ENCODE results near the gene EIF3B.
"Not testable (repeated sequence)": the region's sequence is repeated elsewhere in the genome, so short reads cannot be mapped to it uniquely, and the experiment has no call there.

The EIF3B gene

DNA sequence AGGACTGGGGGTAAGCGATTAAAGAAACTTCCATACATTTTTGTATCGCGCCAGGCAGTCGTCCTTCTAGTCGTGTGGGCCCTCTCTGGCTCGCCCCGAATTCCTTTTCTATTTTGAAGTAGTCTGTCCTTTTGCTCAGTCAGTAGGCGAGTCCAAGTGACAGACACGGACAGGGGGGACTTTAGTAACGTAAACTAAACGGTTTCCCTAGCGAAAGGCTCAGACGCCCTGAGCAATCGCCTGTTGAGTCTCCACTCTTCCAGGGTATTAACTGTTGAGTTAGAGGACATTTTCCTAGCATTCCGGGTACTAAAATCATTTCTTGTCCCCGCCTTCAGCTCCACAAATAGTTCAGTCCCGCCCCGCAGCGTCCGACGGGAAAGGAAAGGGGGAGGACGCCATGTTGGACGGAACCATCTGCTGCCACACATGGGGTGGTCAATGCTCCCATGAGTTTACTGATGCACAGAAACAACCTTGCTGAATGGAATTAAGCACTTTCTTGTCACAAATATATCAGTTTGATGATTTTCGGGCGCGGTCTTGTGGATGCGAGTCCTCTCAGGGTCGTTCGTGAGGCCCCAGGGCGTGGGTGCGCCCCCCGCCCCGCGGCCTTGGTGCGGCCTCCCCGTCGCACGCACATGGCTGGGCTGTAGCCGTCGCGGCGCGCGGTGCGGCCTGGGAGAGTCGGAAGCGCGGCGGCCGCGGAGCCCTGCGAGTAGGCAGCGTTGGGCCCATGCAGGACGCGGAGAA lies at the start of gene EIF3B:
Gene EIF3B, plus strand, starts transcription at position 642 of the 753 bp plus-strand sequence. Its CDS starts 95 bp downstream, at position 737.
- peak; percentile 84 for DNase-seq (ENCODE audit: low read depth)

DNA sequence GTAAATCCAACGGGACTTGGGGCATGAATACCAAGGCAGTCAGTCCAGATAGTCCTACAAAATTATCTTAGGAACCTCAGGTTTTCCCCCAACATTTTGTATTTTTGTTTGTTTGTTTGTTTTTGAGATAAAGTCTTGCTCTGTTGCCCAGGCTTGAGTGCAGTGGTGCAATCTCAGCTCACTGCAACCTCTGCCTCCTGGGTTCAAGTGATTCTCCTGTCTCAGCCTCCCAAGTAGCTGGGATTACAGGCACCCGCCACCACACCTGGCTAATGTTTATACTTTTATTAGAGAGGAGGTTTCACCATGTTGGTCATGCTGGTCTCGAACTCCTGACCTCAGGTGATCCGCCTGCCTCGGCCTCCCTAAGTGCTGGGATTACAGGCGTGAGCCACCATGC lies 49.4 kb upstream of the EIF3B start:
- not testable (repeated sequence) for DNase-seq (ENCODE audit: low read depth)

DNA sequence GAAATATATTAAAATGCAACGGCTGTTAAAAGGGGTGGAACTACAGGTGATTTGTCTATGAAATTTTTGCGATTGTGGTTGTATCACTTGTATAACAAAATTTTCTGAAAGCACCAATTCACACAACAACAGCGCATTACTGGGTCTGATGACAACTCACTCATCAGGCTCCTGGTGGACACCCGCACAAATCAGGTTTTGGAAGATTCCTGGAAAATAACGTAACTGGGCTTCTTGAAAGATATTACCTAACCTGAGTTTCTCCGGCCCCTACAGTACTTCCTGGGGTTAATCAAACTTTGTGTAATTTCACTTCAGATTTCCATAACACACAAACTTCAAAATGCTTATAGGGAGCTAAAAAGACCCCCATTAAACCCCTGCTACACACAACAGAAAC lies 47.9 kb upstream of the EIF3B start:
- no peak for DNase-seq (ENCODE audit: low read depth)

DNA sequence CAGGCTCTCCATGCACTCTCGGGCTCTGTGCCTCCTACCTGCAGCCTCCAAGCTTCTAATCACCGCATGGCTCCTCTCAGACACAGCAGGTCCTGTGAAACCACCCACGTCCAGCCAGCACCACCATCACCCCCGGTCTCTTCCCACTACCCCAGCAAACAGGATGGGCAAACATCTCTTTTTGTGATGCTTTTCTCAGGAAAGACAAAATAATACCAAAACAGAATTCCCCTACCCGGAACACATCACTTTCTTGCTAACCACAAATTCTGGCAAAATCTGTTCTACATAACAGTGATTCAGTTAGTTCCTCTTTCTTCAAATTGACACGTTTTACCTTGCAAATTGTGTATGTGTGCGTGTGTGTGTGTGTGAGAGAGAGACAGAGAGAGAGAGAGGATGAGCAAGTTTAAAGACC lies 46.9 kb upstream of the EIF3B start:
- DNase-seq (ENCODE audit: low read depth), result no peak

DNA sequence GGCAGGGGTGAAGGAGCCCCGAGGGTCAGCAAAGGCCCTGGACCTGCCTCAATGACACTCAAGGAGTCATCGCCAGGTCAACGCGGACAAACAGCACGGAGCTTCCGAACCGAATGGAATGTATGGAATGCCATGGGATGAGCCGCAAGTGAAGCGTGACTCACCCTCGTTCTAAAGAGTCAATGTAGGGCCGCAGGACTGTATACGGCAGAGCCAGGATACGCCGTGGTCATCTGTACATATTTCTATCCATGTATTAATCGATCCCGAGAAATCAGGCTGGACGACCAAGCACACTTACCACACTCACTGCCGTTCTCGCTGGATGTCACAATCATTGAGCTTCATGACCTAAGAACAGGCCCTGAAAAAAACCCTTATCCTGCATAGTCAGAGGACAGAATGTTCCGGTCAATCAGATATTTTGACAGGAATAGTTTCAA lies 44.7 kb upstream of the EIF3B start:
- DNase-seq (ENCODE audit: low read depth), result no peak

DNA sequence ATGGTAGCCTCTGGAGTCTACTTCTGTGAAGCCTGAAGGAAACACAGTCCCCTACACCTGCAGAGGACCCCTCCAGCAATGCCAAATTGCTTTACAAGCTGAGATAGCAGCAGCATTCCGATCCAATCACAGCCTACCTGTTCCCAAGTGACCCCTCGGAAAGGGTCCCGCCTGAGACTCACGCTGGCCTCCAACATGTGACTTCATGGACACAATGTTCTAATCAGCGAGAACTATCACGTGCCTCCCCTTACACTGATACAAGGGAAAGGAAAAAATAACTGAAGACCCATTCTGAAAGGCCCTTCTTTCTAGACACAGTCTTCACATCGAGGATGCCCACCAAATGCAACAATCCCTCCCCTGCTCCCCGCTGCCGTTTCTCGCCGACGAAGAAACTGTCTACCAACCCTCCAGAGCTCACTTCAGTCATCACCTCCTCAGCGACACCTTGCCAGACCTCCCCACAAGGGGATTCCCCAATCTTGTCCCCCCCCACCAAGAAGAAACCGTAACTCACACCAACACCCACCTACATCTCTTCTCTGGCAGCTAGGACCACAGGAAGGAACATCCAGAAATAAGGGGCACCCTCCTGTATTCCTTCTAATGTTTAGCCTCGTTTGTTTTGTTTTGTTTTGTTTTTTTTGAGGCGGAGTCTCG lies 42.2 kb upstream of the EIF3B start:
- no peak for DNase-seq (ENCODE audit: low read depth)

DNA sequence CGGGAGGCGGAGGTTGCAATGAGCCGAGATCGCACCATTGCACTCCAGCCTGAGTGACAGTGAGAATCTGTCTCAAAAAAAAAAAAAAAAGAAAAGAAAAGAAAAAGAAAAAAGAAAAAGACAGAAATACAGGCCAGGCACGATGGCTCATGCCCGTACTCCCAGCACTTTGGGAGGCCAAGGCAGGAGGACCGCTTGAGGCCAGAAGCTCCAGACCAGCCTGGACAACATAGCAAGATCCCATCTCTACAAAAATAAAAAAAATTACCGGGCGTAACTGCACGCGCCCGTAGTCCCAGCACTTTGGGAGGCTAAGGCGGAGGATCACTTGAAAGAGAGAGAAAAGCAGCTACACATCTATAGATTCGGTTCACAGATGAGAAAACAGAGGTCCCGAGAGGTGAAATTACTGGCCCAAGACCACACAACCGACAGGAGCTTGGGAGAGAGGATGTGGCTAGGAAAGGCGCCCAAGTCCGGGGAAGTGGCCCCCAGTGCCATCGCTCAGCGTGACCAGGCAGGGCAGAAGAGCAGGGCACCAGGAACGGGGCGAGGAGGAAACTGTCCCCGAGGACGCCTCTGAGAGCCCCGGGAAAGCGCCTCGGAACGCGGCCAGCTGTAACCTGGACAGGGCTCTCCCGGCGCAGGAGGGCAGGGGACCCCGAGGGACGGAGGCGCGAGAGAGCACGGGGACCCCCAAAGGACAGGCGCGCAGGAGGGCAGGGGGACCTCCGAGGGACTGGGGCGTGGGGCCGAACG lies 41.0 kb upstream of the EIF3B start:
- no peak for DNase-seq (ENCODE audit: low read depth)

DNA sequence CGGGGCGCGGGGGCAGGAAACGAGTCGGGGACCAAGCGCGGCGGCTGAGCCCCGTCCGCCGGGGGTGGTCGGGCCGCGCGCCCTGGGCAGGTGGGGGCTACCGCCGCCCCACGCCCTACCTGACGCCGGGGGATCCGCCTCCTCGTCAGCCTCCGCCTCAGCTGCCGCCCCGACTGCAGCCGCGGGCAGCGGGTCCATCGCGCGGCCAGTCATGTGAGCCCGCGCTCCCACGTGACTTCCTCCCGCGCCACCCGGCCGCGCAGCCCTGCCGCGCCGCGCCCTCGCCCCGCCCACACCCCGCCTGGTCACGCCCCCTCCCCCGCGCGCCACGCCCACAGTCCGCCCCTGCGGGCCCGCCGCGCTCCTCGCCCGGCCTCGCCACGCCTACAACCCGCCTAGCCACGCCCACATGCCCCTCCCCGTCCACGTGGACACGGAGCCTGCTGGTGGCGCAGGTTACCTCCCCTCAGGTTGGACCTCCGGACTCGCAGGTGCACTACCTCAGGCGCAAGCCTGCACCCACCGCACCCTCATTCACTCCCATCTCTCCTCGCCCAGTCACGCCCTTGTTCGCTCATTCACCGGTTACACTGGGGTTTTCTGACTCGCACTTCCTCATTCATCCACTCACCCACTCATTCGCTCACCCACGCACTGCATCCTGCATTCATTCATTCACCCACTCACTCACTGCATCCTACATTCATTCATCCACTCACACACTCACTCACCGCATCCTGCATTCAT lies 40.2 kb upstream of the EIF3B start, which contains the start of gene SNX8:
Gene SNX8, minus strand, starts transcription at position 233 of the 747 bp plus-strand sequence. Its CDS starts 20 bp downstream, at position 213.
- peak; percentile 92 for DNase-seq (ENCODE audit: low read depth)

DNA sequence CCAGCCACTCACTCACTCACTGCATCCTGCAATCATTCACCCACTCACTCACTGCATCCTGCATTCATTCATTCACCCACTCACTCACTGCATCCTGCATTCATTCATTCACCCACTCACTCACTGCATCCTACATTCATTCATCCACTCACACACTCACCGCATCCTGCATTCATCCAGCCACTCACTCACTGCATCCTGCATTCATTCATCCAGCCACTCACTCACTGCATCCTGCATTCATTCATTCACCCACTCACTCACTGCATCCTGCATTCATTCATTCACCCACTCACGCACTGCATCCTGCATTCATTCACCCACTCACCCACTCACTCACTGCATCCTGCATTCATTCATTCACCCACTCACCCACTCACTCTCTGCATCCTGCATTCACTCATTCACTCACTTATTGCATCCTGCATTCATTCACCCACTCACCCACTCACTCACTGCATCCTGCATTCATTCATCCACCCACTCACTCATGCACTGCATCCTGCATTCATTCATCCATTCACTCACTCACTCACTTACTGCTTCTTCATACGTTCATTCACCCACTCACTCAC lies 39.6 kb upstream of the EIF3B start:
- DNase-seq (ENCODE audit: low read depth), result not testable (repeated sequence)

DNA sequence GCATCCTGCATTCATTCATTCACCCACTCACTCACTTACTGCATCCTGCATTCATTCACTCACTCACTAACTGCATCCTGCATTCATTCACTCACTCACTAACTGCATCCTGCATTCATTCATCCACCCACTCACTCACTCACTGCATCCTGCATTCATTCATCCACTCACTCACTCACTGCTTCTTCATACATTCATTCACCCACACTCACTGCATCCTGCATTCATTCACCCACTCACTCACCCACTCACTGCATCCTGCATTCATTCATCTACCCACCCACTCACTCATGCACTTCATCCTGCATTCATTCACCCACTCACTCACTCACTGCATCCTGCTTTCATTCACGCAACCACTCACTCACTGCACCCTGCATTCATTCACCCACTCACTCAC lies 38.8 kb upstream of the EIF3B start:
- DNase-seq (ENCODE audit: low read depth), result no peak

DNA sequence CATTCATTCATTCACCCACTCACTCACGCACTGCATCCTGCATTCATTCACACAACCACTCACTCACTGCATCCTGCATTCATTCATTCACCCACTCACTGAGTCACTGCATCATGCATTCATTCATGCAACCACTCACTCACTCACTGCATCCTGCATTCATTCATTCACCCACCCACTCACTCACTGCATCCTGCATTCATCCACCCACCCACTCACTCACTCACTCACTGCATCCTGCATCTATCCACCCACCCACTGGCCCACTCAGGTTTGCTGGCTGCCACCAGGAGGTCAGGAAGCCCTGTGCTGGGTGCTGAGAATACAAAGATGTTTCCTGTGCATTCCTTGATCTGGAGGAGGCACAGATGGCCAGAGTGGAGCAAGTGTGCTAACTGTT lies 38.0 kb upstream of the EIF3B start:
- no peak for DNase-seq (ENCODE audit: low read depth)

DNA sequence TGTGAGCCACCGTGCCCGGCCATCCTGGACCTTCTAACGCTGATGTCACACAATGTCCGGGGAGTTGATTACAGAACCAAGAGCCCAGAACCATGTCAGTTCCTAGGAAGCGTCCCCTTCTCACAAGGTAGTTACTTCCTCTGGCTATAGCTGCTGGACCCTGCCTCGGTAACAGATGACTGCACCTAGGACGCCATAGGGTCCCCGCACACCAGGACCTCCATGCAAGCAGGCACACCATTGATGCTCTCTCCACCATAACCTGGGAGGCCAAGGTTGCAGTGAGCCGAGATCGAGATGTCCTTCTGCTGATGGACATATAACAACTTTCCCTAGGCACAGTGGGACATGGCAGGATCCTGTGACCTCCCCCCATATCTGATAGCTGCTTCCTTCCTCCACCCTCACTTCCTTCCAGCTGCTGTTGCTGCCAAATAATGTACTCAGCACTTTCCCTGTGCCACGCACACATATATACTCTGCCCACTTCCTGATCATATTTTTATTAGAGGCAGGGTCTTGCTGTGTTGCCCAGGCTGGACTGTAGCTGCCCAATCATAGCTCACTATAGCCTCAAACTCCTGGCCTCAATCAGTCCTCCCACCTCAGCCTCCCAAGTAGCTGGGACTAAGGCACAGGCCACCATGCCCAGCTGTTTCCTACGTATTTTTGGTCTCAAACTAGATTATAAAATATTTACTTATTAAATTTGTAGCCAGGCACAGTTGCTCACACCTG lies 36.9 kb upstream of the EIF3B start:
- DNase-seq (ENCODE audit: low read depth), result no peak

DNA sequence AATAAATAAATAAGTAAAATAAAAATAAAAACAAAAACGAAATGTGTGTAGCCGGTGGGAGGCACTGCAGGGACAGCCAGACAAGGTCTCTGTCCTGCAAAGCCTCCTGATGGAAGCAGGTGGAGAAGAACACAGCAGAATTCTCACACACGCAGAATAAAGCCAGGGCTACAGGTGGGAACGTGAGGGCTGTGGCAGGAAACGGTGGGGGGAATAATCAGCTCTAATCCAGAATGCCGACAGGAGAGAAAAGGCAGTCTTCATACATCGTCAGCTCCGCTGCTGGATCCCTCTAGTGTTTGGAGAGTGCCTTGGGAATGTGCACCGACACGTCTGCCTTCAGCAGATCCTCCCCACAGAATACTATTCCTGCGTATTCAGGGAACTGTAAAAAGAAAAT lies 33.6 kb upstream of the EIF3B start:
- no peak for DNase-seq (ENCODE audit: low read depth)

DNA sequence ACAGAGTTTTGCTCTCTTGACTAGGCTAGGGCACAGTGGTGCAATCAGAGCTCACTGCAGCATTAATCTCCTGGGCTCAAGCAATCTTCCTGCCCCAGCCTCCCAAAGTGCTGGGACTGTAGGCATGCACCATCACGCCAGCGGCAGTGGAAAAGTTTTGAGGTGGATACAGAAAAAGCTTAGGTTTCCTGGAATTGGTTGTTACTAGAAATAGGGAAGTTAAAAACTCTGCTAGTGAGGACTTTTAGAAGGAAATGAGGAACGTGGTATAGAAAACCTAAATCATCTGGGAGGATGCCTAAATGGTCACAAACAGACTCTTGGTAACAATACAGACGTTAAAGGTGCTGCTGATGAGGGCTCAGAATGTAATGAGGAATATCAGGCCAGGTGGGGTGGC lies 29.5 kb upstream of the EIF3B start:
- no peak for DNase-seq (ENCODE audit: low read depth)

DNA sequence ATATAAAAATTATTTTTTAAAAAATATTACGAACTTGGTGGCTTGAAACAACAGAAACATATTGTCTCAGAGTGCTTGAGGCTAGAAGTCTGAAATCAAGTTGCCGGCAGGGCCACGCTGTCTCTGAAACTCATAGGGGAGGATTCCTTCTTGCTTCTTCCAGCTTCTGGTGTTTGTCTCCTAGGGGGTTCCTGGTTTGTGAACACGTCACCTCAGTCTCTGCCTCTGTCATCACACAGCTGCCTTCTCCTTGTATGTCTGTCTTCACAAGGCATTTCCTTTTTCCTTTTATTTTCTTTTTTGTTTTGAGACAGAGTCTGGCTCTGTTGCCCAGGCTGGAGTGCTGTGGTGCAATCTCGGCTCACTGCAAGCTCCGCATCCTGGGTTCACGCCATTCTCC lies 27.7 kb upstream of the EIF3B start:
- no peak for DNase-seq (ENCODE audit: low read depth)

DNA sequence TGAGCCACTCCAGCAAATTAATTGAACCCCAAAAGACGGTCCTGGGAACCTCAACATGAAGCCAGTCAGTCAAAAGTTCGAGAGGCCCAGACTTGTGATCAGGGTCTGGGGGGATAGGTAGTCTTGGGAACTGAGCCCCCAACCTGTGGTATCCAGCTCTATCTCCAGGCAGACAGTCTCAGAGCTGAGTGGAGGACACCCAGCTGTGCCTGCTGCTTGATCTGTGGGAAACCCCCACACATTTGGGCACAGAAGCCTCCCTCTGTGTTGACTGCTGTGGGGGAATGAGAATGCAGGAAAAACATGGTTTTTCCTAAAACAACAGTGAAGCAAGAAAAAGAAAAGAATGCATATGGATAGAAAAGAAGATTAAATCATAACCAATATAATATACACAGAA lies 24.1 kb upstream of the EIF3B start:
- no peak for DNase-seq (ENCODE audit: low read depth)

DNA sequence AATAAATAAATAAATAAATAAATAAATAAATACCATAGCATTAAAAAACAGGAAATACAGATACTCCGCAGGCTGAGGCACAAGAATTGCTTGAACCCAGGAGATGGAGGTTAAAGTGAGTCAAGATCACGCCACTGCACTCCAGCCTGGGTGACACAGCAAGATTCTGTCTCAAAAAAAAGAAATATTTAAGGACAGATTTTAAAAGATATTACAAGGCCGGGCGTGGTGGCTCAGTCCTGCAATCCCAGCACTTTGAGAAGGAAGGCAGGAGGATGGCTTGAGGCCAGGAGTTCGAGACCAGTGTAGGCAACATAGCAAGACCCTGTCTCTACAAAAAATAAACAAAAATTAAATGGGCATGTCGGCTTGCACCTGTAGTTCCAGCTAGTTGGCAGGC lies 22.9 kb upstream of the EIF3B start:
- no peak for DNase-seq (ENCODE audit: low read depth)

DNA sequence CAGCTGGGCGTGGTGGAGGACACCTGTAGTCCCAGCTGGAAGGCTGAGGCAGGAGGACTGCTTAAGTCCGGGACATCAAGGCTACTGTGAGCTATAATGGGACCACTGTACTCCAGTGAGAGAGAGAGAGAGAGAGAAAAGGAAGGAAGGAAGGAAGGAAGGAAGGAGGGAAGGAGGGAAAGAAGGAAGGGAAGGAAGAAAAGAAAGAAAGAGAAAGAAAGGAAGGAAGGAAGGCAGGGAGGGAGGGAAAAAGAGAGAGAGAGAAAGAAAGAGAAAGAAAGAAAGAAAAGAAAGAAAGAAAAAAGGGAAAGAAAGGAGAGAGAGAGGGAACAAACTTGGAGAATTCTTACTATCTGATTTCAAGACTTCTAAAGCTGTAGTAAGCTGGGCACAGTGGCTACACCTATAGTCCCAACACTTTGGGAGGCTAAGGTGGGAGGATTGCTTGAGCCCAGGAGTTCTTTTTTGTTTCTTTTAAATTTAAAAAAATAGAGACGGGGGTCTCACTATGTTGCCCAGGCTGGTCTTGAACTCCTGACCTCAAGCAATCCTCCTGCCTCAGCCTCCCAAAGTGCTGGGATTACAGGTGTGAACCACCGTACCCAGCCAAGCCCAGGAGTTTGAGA lies 21.9 kb upstream of the EIF3B start:
- not testable (repeated sequence) for DNase-seq (ENCODE audit: low read depth)

DNA sequence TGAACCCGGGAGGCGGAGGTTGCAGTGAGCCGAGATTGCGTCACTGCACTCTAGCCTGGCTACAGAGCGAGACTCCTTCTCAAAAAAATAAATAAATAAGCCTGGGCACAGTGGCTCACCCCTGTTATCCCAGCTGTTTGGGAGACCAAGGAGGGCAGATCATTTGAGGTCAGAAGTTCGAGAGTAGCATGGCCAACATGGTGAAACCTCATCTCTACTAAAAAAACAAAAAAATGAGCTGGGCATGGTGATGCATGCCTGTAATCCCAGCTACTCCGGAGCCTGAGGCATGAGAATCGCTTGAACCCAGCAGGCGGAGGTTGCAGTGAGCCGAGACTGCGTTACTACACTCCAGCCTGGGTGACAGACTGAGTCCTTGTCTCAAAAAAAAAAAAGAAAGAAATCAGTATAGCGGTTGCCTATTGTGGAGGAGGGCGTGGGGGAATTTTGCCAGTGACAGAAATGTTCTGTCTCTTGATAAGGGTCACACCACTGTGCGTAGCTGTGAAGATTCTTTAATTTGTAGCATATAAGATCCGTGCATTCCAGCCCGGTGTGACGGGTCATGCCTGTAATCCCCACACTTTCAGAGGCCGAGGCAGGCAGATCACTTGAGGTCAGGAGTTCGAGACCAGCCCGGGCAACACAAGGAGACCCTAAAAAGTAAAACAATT lies 17.9 kb upstream of the EIF3B start:
- no peak for DNase-seq (ENCODE audit: low read depth)

Data from activated gamma-delta T cell treated with anti-CD3 and anti-CD28 coated beads, Interleukin-2, amount 50 U/mL, for 16 hours (primary cell).